K562 (cell line): Measurements from ENCODE around the gene TRMT2A. TPM values are rescaled to one million over a fixed set of nuclear protein-coding genes. Genes with fewer than 3 reads are reported as not detected.

Experiments used
- GTF2F1 ChIP-seq: IDR thresholded peaks from 2 replicates; pipeline ENCODE4 v1.6.1; 2011; ENCODE audit warnings: low read depth, low read length, improper control_type of control experiment
- MECOM ChIP-seq: fragments of 250-450 bp; sonication (Bioruptor Pico); IDR thresholded peaks from 2 replicates; pipeline ENCODE4 v1.8.0; 2022; ENCODE audit warnings: inconsistent platforms
- RB1 ChIP-seq: fragments of 450-650 bp; IDR thresholded peaks from 2 replicates; pipeline ENCODE4 v1.6.1; 2017; ENCODE audit warnings: low read depth, mild to moderate bottlenecking
- ZFP1 ChIP-seq: fragments of 450-650 bp; formaldehyde crosslinking; IDR thresholded peaks from 2 replicates; pipeline ENCODE4 v1.4.0; 2020; ENCODE audit warnings: mild to moderate bottlenecking, mixed read lengths
- polyA plus RNA-seq, 8 experiments: library from polyadenylated mRNA; depleted of rRNA in 4 of 8; stranded (reverse) in 5 of 8; unstranded in 3 of 8; fragments of >200 nt; fragmentation: Nextera tagmentation in 2 of 8; fragmentation: Illumina TruSeq in 1 of 8; extraction: Ambion mirVana in 2 of 8; extraction: Trizol in 1 of 8; gene quantifications; 2 replicates each; pipeline versions ENCODE4 v1.2.1 to v1.2.3, GENCODE V29; 2011 to 2014; ENCODE audit warnings: inconsistent platforms in 1 of 8, missing spikeins in 1 of 8
- total RNA-seq, 7 experiments: library from RNA; depleted of rRNA in 6 of 7; stranded (reverse); fragments of >200 nt in 6 of 7; fragmentation: Illumina TruSeq in 2 of 7; extraction: Trizol in 2 of 7; gene quantifications; 2 replicates each; pipeline versions ENCODE4 v1.2.1 to v1.2.3, GENCODE V29; 2011 to 2021; ENCODE audit warnings: low replicate concordance in 1 of 7
- TF ChIP-seq, protein P1 (sequence below): fragments of 450-650 bp; formaldehyde crosslinking; IDR thresholded peaks from 2 replicates; pipeline ENCODE4 v1.4.0; 2022; ENCODE audit warnings: missing genetic modification characterization
- TF ChIP-seq, protein P2 (sequence below): sonication (generic); formaldehyde crosslinking; IDR thresholded peaks from 2 replicates; pipeline ENCODE4 v1.8.1; 2022; ENCODE audit warnings: missing genetic modification reagents
- TF ChIP-seq, protein P3 (sequence below), 2 experiments: IDR thresholded peaks; 2 replicates each; pipeline ENCODE4 v1.6.1; 2011; ENCODE audit warnings: borderline replicate concordance in 1 of 2, control low read depth in 1 of 2, low read depth in 1 of 2, low read length in 1 of 2, mild to moderate bottlenecking in 1 of 2, mixed read lengths in 1 of 2, moderate library complexity in 1 of 2; ENCODE audit not compliant: insufficient read depth in 1 of 2, insufficient read length in 1 of 2, poor library complexity in 1 of 2, severe bottlenecking in 1 of 2; ENCODE audit errors: extremely low read depth in 1 of 2
- TF ChIP-seq, protein P4 (sequence below): sonication (generic); formaldehyde crosslinking; IDR thresholded peaks from 2 replicates; pipeline ENCODE4 v1.8.1; 2023; ENCODE audit warnings: mild to moderate bottlenecking, missing genetic modification reagents

The TRMT2A gene
- total and polyA plus RNA-seq, 9 of the 15 experiments (the other 6 are each of a cell fraction or from before 2014, with no cell fraction given) = 1.6 to 265 (median 140) TPM

DNA sequence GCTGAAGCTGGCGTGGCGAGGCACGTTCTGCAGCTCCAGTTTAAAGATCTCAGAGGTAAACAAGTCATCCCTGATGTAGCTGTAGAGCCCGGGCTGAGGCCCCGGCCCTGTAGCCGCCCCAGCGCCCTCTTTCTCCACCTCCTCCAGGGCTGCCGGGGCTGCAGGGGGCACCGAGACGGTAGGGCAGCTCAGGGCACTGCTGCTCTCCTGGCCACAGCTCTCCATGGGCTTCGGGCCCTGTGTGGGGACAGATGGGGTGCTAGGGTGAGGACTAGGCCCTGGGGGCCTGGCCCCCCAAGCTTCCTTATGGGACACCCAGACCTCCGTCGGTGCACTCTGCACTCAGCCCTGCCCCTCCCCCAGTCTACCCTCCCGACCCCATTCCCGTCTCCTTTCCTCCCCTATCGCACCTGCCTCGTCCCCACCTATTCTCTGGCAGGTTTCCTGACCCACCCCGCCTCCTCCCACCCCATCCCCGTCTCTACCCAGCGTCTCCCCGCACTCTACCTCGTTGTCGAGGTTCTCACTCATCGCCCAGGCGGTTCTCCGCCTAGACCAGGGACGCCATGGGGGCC, 563 bp downstream of the TRMT2A start (continued):
- TF ChIP-seq, protein P1, sequence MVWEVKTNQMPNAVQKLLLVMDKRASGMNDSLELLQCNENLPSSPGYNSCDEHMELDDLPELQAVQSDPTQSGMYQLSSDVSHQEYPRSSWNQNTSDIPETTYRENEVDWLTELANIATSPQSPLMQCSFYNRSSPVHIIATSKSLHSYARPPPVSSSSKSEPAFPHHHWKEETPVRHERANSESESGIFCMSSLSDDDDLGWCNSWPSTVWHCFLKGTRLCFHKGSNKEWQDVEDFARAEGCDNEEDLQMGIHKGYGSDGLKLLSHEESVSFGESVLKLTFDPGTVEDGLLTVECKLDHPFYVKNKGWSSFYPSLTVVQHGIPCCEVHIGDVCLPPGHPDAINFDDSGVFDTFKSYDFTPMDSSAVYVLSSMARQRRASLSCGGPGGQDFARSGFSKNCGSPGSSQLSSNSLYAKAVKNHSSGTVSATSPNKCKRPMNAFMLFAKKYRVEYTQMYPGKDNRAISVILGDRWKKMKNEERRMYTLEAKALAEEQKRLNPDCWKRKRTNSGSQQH (CRISPR knock-in tag) = peak; percentile 77; the same call in 1 of the 2 replicates
- TF ChIP-seq, protein P2, sequence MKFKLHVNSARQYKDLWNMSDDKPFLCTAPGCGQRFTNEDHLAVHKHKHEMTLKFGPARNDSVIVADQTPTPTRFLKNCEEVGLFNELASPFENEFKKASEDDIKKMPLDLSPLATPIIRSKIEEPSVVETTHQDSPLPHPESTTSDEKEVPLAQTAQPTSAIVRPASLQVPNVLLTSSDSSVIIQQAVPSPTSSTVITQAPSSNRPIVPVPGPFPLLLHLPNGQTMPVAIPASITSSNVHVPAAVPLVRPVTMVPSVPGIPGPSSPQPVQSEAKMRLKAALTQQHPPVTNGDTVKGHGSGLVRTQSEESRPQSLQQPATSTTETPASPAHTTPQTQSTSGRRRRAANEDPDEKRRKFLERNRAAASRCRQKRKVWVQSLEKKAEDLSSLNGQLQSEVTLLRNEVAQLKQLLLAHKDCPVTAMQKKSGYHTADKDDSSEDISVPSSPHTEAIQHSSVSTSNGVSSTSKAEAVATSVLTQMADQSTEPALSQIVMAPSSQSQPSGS (CRISPR knock-in tag) = no peak
- TF ChIP-seq, protein P3, sequence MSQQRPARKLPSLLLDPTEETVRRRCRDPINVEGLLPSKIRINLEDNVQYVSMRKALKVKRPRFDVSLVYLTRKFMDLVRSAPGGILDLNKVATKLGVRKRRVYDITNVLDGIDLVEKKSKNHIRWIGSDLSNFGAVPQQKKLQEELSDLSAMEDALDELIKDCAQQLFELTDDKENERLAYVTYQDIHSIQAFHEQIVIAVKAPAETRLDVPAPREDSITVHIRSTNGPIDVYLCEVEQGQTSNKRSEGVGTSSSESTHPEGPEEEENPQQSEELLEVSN (IDR thresholded peaks at IDR 0.05; ENCODE audit: borderline replicate concordance in 1 of 2, extremely low read depth in 1 of 2, insufficient read depth in 1 of 2, insufficient read length in 1 of 2, low read depth in 1 of 2, low read length in 1 of 2, poor library complexity in 1 of 2, severe bottlenecking in 1 of 2) = peak; percentile 18 to 40
- TF ChIP-seq, protein P4, sequence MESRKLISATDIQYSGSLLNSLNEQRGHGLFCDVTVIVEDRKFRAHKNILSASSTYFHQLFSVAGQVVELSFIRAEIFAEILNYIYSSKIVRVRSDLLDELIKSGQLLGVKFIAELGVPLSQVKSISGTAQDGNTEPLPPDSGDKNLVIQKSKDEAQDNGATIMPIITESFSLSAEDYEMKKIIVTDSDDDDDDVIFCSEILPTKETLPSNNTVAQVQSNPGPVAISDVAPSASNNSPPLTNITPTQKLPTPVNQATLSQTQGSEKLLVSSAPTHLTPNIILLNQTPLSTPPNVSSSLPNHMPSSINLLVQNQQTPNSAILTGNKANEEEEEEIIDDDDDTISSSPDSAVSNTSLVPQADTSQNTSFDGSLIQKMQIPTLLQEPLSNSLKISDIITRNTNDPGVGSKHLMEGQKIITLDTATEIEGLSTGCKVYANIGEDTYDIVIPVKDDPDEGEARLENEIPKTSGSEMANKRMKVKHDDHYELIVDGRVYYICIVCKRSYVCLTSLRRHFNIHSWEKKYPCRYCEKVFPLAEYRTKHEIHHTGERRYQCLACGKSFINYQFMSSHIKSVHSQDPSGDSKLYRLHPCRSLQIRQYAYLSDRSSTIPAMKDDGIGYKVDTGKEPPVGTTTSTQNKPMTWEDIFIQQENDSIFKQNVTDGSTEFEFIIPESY (CRISPR knock-in tag) = no peak
- peak; percentile 39; the same call in 1 of the 2 replicates for TF ChIP-seq GTF2F1
- no peak for TF ChIP-seq MECOM (CRISPR knock-in tag)
- no peak for TF ChIP-seq RB1
- TF ChIP-seq ZFP1 (CRISPR knock-in tag) = peak; percentile 66; the same call in 1 of the 2 replicates
